Spleen (tissue), 11 donors: ENCODE data around the gene KIAA1217. TPM values are rescaled to one million over a fixed set of nuclear protein-coding genes. Genes with fewer than 3 reads are reported as not detected.

Experiments used
- DNase-seq: peaks from one replicate; pipeline ENCODE4 v3.0.0-alpha.2; 2020
- H3K27ac ChIP-seq, 8 donors: fragments of 200-600 bp; sonication (generic) in 7 of 8; 1 replicate in 4 of 8; 2 replicates in 4 of 8; pipeline versions ENCODE4 v1.5.0 to v1.8.0; 2016 to 2021; ENCODE audit warnings: inconsistent platforms in 4 of 8, mild to moderate bottlenecking in 4 of 8, moderate library complexity in 1 of 8
- H3K27me3 ChIP-seq, 7 donors: fragments of 200-600 bp; sonication (generic) in 6 of 7; replicated peaks in 1 of 7; 1 replicate in 4 of 7; 2 replicates in 3 of 7; pipeline versions ENCODE4 v1.5.0 to v1.8.0; 2016 to 2021; ENCODE audit warnings: inconsistent platforms in 3 of 7, mild to moderate bottlenecking in 1 of 7
- H3K36me3 ChIP-seq, 6 donors: fragments of 200-600 bp; sonication (generic) in 5 of 6; 1 replicate in 4 of 6; 2 replicates in 2 of 6; pipeline versions ENCODE4 v1.5.0 to v1.8.0; 2016 to 2021; ENCODE audit warnings: inconsistent platforms in 2 of 6
- H3K4me1 ChIP-seq, 6 donors: fragments of 200-600 bp; sonication (generic) in 5 of 6; 1 replicate in 3 of 6; 2 replicates in 3 of 6; pipeline versions ENCODE4 v1.5.0 to v1.8.0; 2016 to 2021; ENCODE audit warnings: inconsistent platforms in 3 of 6
- H3K4me3 ChIP-seq, 8 donors: fragments of 200-600 bp; sonication (generic) in 7 of 8; 1 replicate in 4 of 8; 2 replicates in 4 of 8; pipeline versions ENCODE4 v1.5.0 to v1.8.0; 2016 to 2021; ENCODE audit warnings: inconsistent platforms in 4 of 8, mild to moderate bottlenecking in 4 of 8, moderate library complexity in 2 of 8
- H3K9me3 ChIP-seq, 8 donors: fragments of 200-600 bp; sonication (generic) in 7 of 8; 1 replicate in 4 of 8; 2 replicates in 4 of 8; pipeline versions ENCODE4 v1.5.0 to v1.8.0; 2016 to 2021; ENCODE audit warnings: inconsistent platforms in 4 of 8
- CTCF ChIP-seq, 11 experiments: fragments of 200-600 bp in 7 of 11; fragments of 450-650 bp in 4 of 11; sonication (generic) in 4 of 11; IDR thresholded peaks in 8 of 11; conservative IDR thresholded peaks in 3 of 11; 1 replicate in 7 of 11; 2 replicates in 4 of 11; pipeline versions ENCODE4 v1.4.0 to v1.8.0; 2016 to 2021; ENCODE audit warnings: antibody characterized with exemption in 11 of 11, inconsistent platforms in 4 of 11, mild to moderate bottlenecking in 1 of 11
- POLR2A ChIP-seq, 3 donors: fragments of 450-650 bp; IDR thresholded peaks; one replicate each; pipeline ENCODE4 v1.5.1; 2017; ENCODE audit warnings: antibody characterized with exemption in 3 of 3, mild to moderate bottlenecking in 1 of 3
- POLR2AphosphoS5 ChIP-seq, 3 donors: sonication (generic); formaldehyde crosslinking; IDR thresholded peaks; one replicate each; pipeline ENCODE4 v1.5.1; 2017; ENCODE audit warnings: antibody characterized with exemption in 3 of 3
- WGBS, 5 donors: extraction: QIAGEN DNeasy Blood & Tissue Kit in 3 of 5; methylation state at CpG; one replicate each; pipeline versions ENCODE4 v1.1.5 to v1.1.7; 2013 to 2018; 5-methylcytosine and 5-hydroxymethylcytosine counted together
- intact Hi-C: fragments of 100-400 bp; cut with DNase I; formaldehyde crosslinking; loops from one replicate; pipeline ENCODE4 v1.15.0; 2023; ENCODE audit warnings: low total_unique reads
- polyA plus RNA-seq, 3 donors: library from polyadenylated mRNA; stranded (reverse); fragments of 200-250 nt; gene quantifications; one replicate each; pipeline ENCODE4 v1.2.1, GENCODE V29; 2013
- total RNA-seq, 7 donors: library from RNA; depleted of rRNA in 3 of 7; stranded (reverse); fragments of >200 nt in 3 of 7; fragmentation: NEBNext Ultra II Directional in 4 of 7; extraction: Animal tissue kit (Norgen Biotek cat#: 25700) in 4 of 7; gene quantifications; one replicate each; pipeline versions ENCODE4 v1.1.0 to v1.2.1, GENCODE V29; 2016 to 2021
- donor health status: healthy with polysubstance abuse.
- donor health status: DM: no; HTN: no; CAD: no; lungs with moderate emphysema.
- donor health status: DM: no; HTN: no; CAD: no.
- donor health status: Bipolar disorder and iron deficiency.
- donor health status: healthy.
- donor health status: DM: no; HTN: no; CAD: no.
- donor health status: DM: yes; HTN: yes; CAD: no.

KIAA1217 gene
- total and polyA plus RNA-seq, 10 donors: 2.2 to 40.7 (median 21.4) TPM

GRCh38 chr10:24240041-24240751 lies 31.3 kb downstream of the KIAA1217 start:
- DNase-seq: no peak
- no peak overlapping the region for H3K4me3 ChIP-seq
- 77 to 83% (median 80%) methylated on average over 8 of the region's 8 CpGs for WGBS, 5 donors

GRCh38 chr10:24241536-24242040 lies 32.6 kb downstream of the KIAA1217 start:
- H3K9me3 ChIP-seq: no peaks in the 10 kb centered on the region
- H3K4me1 ChIP-seq: no peaks in the 10 kb centered on the region
- H3K27me3 ChIP-seq: peaks cover 0 to 11% (median 0%) of the 10 kb centered on the region in 7 donors
- intact Hi-C loops: no loop called here
- 60 to 69% (median 65%) methylated on average over 5 of the region's 5 CpGs for WGBS, 5 donors
- H3K4me3 ChIP-seq: no peak overlapping the region
- DNase-seq: no peak
- no peak for TF ChIP-seq CTCF (IDR thresholded peaks at IDR 0.05 in 8 of 11, conservative IDR thresholded peaks at IDR 0.05 in 3 of 11)
- TF ChIP-seq POLR2A (IDR thresholded peaks at IDR 0.05): no peak
- TF ChIP-seq POLR2AphosphoS5 (IDR thresholded peaks at IDR 0.05): no peak
- H3K27ac ChIP-seq: no peak overlapping the region
- H3K36me3 ChIP-seq: no peaks in the 10 kb centered on the region

More at GRCh38 chr10:24240041-24240751, 31.3 kb downstream of the KIAA1217 start:
- Histone ChIP-seq H3K36me3 (no peaks in the 10 kb centered on the region), H3K9me3 (no peaks in the 10 kb centered on the region), H3K4me1 (no peaks in the 10 kb centered on the region), H3K27me3 (peaks cover 0 to 11% (median 0%) of the 10 kb centered on the region in 7 donors), H3K27ac (no peak overlapping the region)
- TF ChIP-seq CTCF (IDR thresholded peaks at IDR 0.05 in 8 of 11, conservative IDR thresholded peaks at IDR 0.05 in 3 of 11) (no peak), POLR2AphosphoS5 (IDR thresholded peaks at IDR 0.05) (no peak), POLR2A (IDR thresholded peaks at IDR 0.05) (no peak)
- intact Hi-C loops: no loop called here

- intact Hi-C loops: no loop called here
- no peaks in the 10 kb centered on the region for H3K4me1 ChIP-seq
- H3K27ac ChIP-seq: no peak overlapping the region
- peaks cover 0 to 10% (median 0%) of the 10 kb centered on the region in 7 donors for H3K27me3 ChIP-seq
- 59 to 75% (median 65%) methylated on average over 4 of the region's 4 CpGs for WGBS, 5 donors
- TF ChIP-seq POLR2AphosphoS5 (IDR thresholded peaks at IDR 0.05) (no peak), CTCF (IDR thresholded peaks at IDR 0.05 in 8 of 11, conservative IDR thresholded peaks at IDR 0.05 in 3 of 11) (no peak)
- no peaks in the 10 kb centered on the region for H3K36me3 ChIP-seq
- no peaks in the 10 kb centered on the region for H3K9me3 ChIP-seq
- DNase-seq: no peak
- no peak overlapping the region for H3K4me3 ChIP-seq
Measured at GRCh38 chr10:24242562-24242961, 33.6 kb downstream of the KIAA1217 start.

- intact Hi-C loops: no loop called here
- Histone ChIP-seq H3K27me3 (no peaks in the 10 kb centered on the region), H3K9me3 (no peaks in the 10 kb centered on the region), H3K4me1 (no peaks in the 10 kb centered on the region), H3K4me3 (no peak overlapping the region), H3K27ac (no peak overlapping the region), H3K36me3 (no peaks in the 10 kb centered on the region)
- whole genome bisulfite sequencing, 5 donors: 66 to 79% (median 69%) methylated on average over 5 of the region's 5 CpGs
- TF ChIP-seq POLR2A (IDR thresholded peaks at IDR 0.05) (no peak), POLR2AphosphoS5 (IDR thresholded peaks at IDR 0.05) (no peak), CTCF (IDR thresholded peaks at IDR 0.05 in 8 of 11, conservative IDR thresholded peaks at IDR 0.05 in 3 of 11) (no peak)
- DNase-seq: no peak
Measured at GRCh38 chr10:24246365-24246764, 37.4 kb downstream of the KIAA1217 start.
